GM23338 (cell line): ENCODE measurements around the gene UGT1A1. TPM values are rescaled to one million over a fixed set of nuclear protein-coding genes. Genes with fewer than 3 reads are reported as not detected.
"Not testable (repeated sequence)": the region's sequence is repeated elsewhere in the genome, so short reads cannot be mapped to it uniquely, and the experiment has no call there.

ENCODE experiments used
- ATAC-seq: fragments of 200-7000 bp; cut with Tn5 transposase; 3 replicates; pipeline ENCODE4 v1.9.1; 2020
- DNase-seq: peaks from one replicate; pipeline ENCODE4 v3.0.0-alpha.2; 2015; ENCODE audit warnings: low spot score
- H2AFZ ChIP-seq: fragments of 200-600 bp; sonication (generic); 2 replicates; pipeline ENCODE4 v1.8.0; 2016; ENCODE audit warnings: antibody characterized with exemption, mild to moderate bottlenecking, moderate library complexity
- H3F3A ChIP-seq: fragments of 200-600 bp; sonication (generic); replicated peaks from 2 replicates; pipeline ENCODE4 v1.8.0; 2017; ENCODE audit warnings: antibody characterized with exemption, mixed run types, low read depth
- H3K27ac ChIP-seq: fragments of 200-600 bp; sonication (generic); 2 replicates; pipeline ENCODE4 v1.6.1; 2016; ENCODE audit warnings: low read depth
- H3K27me3 ChIP-seq: fragments of 200-600 bp; sonication (generic); 2 replicates; pipeline ENCODE4 v1.8.0; 2016; ENCODE audit warnings: mild to moderate bottlenecking, mixed run types, moderate library complexity; ENCODE audit not compliant: insufficient read depth
- H3K36me3 ChIP-seq: fragments of 200-600 bp; sonication (generic); 2 replicates; pipeline ENCODE4 v1.8.0; 2016; ENCODE audit warnings: mild to moderate bottlenecking; ENCODE audit not compliant: insufficient read depth
- H3K4me1 ChIP-seq: fragments of 200-600 bp; sonication (generic); 2 replicates; pipeline ENCODE4 v1.8.0; 2016; ENCODE audit warnings: mild to moderate bottlenecking, moderate library complexity; ENCODE audit not compliant: insufficient read depth
- H3K4me2 ChIP-seq: fragments of 200-600 bp; sonication (generic); 2 replicates; pipeline ENCODE4 v1.7.1; 2017; ENCODE audit warnings: mixed run types
- H3K4me3 ChIP-seq: fragments of 200-600 bp; sonication (generic); 2 replicates; pipeline ENCODE4 v1.6.1; 2016; ENCODE audit warnings: mixed run types
- H3K79me2 ChIP-seq: fragments of 200-600 bp; sonication (generic); replicated peaks from 2 replicates; pipeline ENCODE4 v1.8.0; 2017; ENCODE audit warnings: mild to moderate bottlenecking; ENCODE audit not compliant: insufficient read depth
- H3K9me2 ChIP-seq: fragments of 200-600 bp; sonication (generic); 2 replicates; pipeline ENCODE4 v1.8.0; 2017; ENCODE audit not compliant: insufficient read depth
- H4K20me1 ChIP-seq: fragments of 200-600 bp; sonication (generic); replicated peaks from 2 replicates; pipeline ENCODE4 v1.8.0; 2017; ENCODE audit warnings: mild to moderate bottlenecking; ENCODE audit not compliant: insufficient read depth
- H3K27ac Mint-ChIP-seq: 2 replicates; pipeline ENCODE4 v1.8.0; 2020; ENCODE audit warnings: inconsistent platforms, mild to moderate bottlenecking, moderate library complexity, mixed read lengths
- H3K27me3 Mint-ChIP-seq: 3 replicates; pipeline ENCODE4 v1.8.0; 2022; ENCODE audit warnings: low read depth, mild to moderate bottlenecking, moderate library complexity, mixed read lengths, inconsistent platforms; ENCODE audit not compliant: insufficient read depth, poor library complexity
- H3K36me3 Mint-ChIP-seq: 3 replicates; pipeline ENCODE4 v1.8.0; 2021; ENCODE audit warnings: low read depth, mild to moderate bottlenecking, inconsistent platforms, moderate library complexity, mixed read lengths
- H3K4me1 Mint-ChIP-seq: 3 replicates; pipeline ENCODE4 v1.8.0; 2020; ENCODE audit warnings: mild to moderate bottlenecking, inconsistent platforms, mixed read lengths
- H3K4me3 Mint-ChIP-seq: 3 replicates; pipeline ENCODE4 v1.8.0; 2021; ENCODE audit warnings: moderate library complexity, mild to moderate bottlenecking, inconsistent platforms, mixed read lengths
- H3K9me3 Mint-ChIP-seq: 3 replicates; pipeline ENCODE4 v1.8.0; 2020; ENCODE audit warnings: moderate library complexity, mild to moderate bottlenecking, inconsistent platforms, mixed read lengths
- CREB1 ChIP-seq: fragments of 250-450 bp; sonication (Bioruptor Pico); IDR thresholded peaks from 2 replicates; pipeline ENCODE4 v1.5.0; 2020; ENCODE audit warnings: low read depth, mild to moderate bottlenecking, moderate library complexity
- EZH2 ChIP-seq: fragments of 200-600 bp; sonication (generic); IDR thresholded peaks from one replicate; pipeline ENCODE4 v1.8.0; 2017; ENCODE audit warnings: antibody characterized with exemption, mild to moderate bottlenecking, low read depth; ENCODE audit not compliant: unreplicated experiment
- EZH2phosphoT487 ChIP-seq: fragments of 200-600 bp; sonication (generic); IDR thresholded peaks from one replicate; pipeline ENCODE4 v1.8.1; 2018; ENCODE audit warnings: antibody characterized with exemption; ENCODE audit not compliant: unreplicated experiment
- JUNB ChIP-seq: IDR thresholded peaks from one replicate; pipeline ENCODE4 v1.6.1; 2016; ENCODE audit warnings: antibody characterized with exemption; ENCODE audit not compliant: unreplicated experiment
- NANOG ChIP-seq: IDR thresholded peaks from 2 replicates; pipeline ENCODE4 v1.6.1; 2016; ENCODE audit warnings: antibody characterized with exemption, borderline replicate concordance
- POLR2AphosphoS5 ChIP-seq: IDR thresholded peaks from 2 replicates; pipeline ENCODE4 v1.6.1; 2016; ENCODE audit warnings: antibody characterized with exemption, low read depth
- STAT1 ChIP-seq: IDR thresholded peaks from one replicate; pipeline ENCODE4 v1.6.1; 2016; ENCODE audit warnings: antibody characterized with exemption; ENCODE audit not compliant: unreplicated experiment
- polyA plus RNA-seq: library from polyadenylated mRNA; unstranded; fragments of >200 nt; fragmentation: Nextera tagmentation; extraction: Ambion mirVana; gene quantifications from 2 replicates; pipeline ENCODE4 v1.2.1, GENCODE V29; 2016
- total RNA-seq: library from RNA; depleted of rRNA; stranded (reverse); fragments of >200 nt; shearing (Covaris generic); gene quantifications from 2 replicates; pipeline ENCODE4 v1.2.3, GENCODE V29; 2014

Gene UGT1A1
- total and polyA plus RNA-seq, 2 experiments from 2014 or later: not detected

GRCh38 chr2:233728723-233729301, 31.3 kb upstream of the UGT1A1 start, which contains the start of gene UGT1A3:
Gene UGT1A3 (plus strand): TSS chr2:233729042. CDS start chr2:233729127, 85 bp downstream.
- Mint-ChIP-seq H3K4me3 (no peak within 1 kb of the TSS), H3K27me3 (peaks cover 2% of the 10 kb centered on the region), H3K9me3 (peaks cover 30% of the 10 kb centered on the region), H3K36me3 (peaks cover 7% of the 10 kb centered on the region; the same call in 2 of the 3 replicates), H3K27ac (no peak within 1 kb of the TSS), H3K4me1 (no peaks in the 10 kb centered on the region)
- Histone ChIP-seq H2AFZ (no peak within 1 kb of the TSS), H3K36me3 (no peaks in the 10 kb centered on the region), H3K4me2 (no peak within 1 kb of the TSS), H3K4me1 (no peaks in the 10 kb centered on the region), H3K9me2 (no peaks in the 10 kb centered on the region), H4K20me1 (no peaks in the 10 kb centered on the region), H3K4me3 (no peak within 1 kb of the TSS), H3F3A (no peaks in the 10 kb centered on the region), H3K79me2 (no peaks in the 10 kb centered on the region), H3K27ac (no peak within 1 kb of the TSS), H3K27me3 (no peaks in the 10 kb centered on the region)
- TF ChIP-seq NANOG (no peak), STAT1 (no peak), JUNB (no peak), POLR2AphosphoS5 (no peak), EZH2 (no peak), CREB1 (CRISPR knock-in tag) (no peak)
- no peak for ATAC-seq
- no peak for DNase-seq

- H3K27me3 Mint-ChIP-seq, DNase-seq, H3F3A ChIP-seq, ATAC-seq, H3K27me3 ChIP-seq, H3K27ac Mint-ChIP-seq, H2AFZ ChIP-seq, H3K4me3 Mint-ChIP-seq, H3K4me2 ChIP-seq, H3K4me1 Mint-ChIP-seq, H3K27ac ChIP-seq, H3K4me3 ChIP-seq, H3K36me3 Mint-ChIP-seq, H4K20me1 ChIP-seq, H3K36me3 ChIP-seq, H3K4me1 ChIP-seq, H3K79me2 ChIP-seq, H3K9me2 ChIP-seq: not testable (repeated sequence)
- H3K9me3 Mint-ChIP-seq: peaks cover 32% of the 10 kb centered on the region
Measured at GRCh38 chr2:233736868-233737653, 23.0 kb upstream of the UGT1A1 start.

GRCh38 chr2:233740870-233741269, 19.2 kb upstream of the UGT1A1 start:
- peaks cover 4% of the 10 kb centered on the region; the same call in 1 of the 2 replicates for H3K9me2 ChIP-seq
- Mint-ChIP-seq H3K4me3 (no peak overlapping the region), H3K27me3 (peaks cover 4% of the 10 kb centered on the region)

More at GRCh38 chr2:233740870-233741269, 19.2 kb upstream of the UGT1A1 start:
- no peak overlapping the region for H3K4me2 ChIP-seq
- DNase-seq: no peak
- no peaks in the 10 kb centered on the region for H3K36me3 ChIP-seq
- no peak for TF ChIP-seq EZH2
- TF ChIP-seq EZH2phosphoT487: no peak
- no peak for TF ChIP-seq CREB1 (CRISPR knock-in tag)
- H3K27ac ChIP-seq: no peak overlapping the region
- H3K4me1 ChIP-seq: no peaks in the 10 kb centered on the region
- no peak for ATAC-seq
- H3K4me3 ChIP-seq: no peak overlapping the region
- H3K27ac Mint-ChIP-seq: no peak overlapping the region
- no peak overlapping the region for H2AFZ ChIP-seq
- H3K4me1 Mint-ChIP-seq: no peaks in the 10 kb centered on the region
- H3F3A ChIP-seq: no peaks in the 10 kb centered on the region
- H3K36me3 Mint-ChIP-seq: peaks cover 6% of the 10 kb centered on the region; the same call in 1 of the 3 replicates
- H4K20me1 ChIP-seq: no peaks in the 10 kb centered on the region
- H3K9me3 Mint-ChIP-seq: peaks cover 37% of the 10 kb centered on the region
- no peaks in the 10 kb centered on the region for H3K79me2 ChIP-seq
- no peaks in the 10 kb centered on the region for H3K27me3 ChIP-seq
